Cardiac muscle cell (in vitro differentiated cells and primary cell): ENCODE data around the gene SLIT2. TPM values are rescaled to one million over a fixed set of nuclear protein-coding genes. Genes with fewer than 3 reads are reported as not detected.

Experiments used
- DNase-seq, 2 donors: peaks; one replicate each; pipeline versions ENCODE4 v3.0.0 to v3.0.0-alpha.2; 2010 to 2017; ENCODE audit warnings: low read depth in 1 of 2, low spot score in 1 of 2
- H3K27ac ChIP-seq: fragments of 200-600 bp; sonication (generic); 2 replicates; pipeline ENCODE4 v1.5.1; 2016
- H3K27me3 ChIP-seq: fragments of 200-600 bp; sonication (generic); 2 replicates; pipeline ENCODE4 v1.6.0; 2016; ENCODE audit warnings: control low read depth
- H3K36me3 ChIP-seq: fragments of 200-600 bp; sonication (generic); 2 replicates; pipeline ENCODE4 v1.5.1; 2016; ENCODE audit warnings: control low read depth
- H3K4me1 ChIP-seq: fragments of 200-600 bp; sonication (generic); 2 replicates; pipeline ENCODE4 v1.8.1; 2017; ENCODE audit warnings: low read depth, mild to moderate bottlenecking, mixed run types
- H3K4me3 ChIP-seq: fragments of 200-600 bp; sonication (generic); 2 replicates; pipeline ENCODE4 v1.5.1; 2016; ENCODE audit warnings: mild to moderate bottlenecking
- H3K9me3 ChIP-seq: fragments of 200-600 bp; sonication (generic); 2 replicates; pipeline ENCODE4 v1.5.1; 2017; ENCODE audit warnings: low read depth, mild to moderate bottlenecking, control low read depth
- polyA plus RNA-seq: library from polyadenylated mRNA; unstranded; fragments of >200 nt; fragmentation: Nextera tagmentation; extraction: Ambion mirVana; gene quantifications from 2 replicates; pipeline ENCODE4 v1.2.1, GENCODE V29; 2016
- total RNA-seq: library from RNA; depleted of rRNA; stranded (reverse); fragments of >200 nt; gene quantifications from 2 replicates; pipeline ENCODE4 v1.2.3, GENCODE V29; 2016
- TF ChIP-seq, protein P1 (sequence below): IDR thresholded peaks from 2 replicates; pipeline ENCODE4 v1.5.1; 2012; ENCODE audit warnings: low read depth, mild to moderate bottlenecking, low read length

The SLIT2 gene
- total and polyA plus RNA-seq, 2 experiments from 2014 or later, result 49.9 to 59.8 TPM

- H3K36me3 ChIP-seq, result peaks cover 6% of the 10 kb centered on the region
- H3K27ac ChIP-seq, result no peak overlapping the region
- no peaks in the 10 kb centered on the region for H3K9me3 ChIP-seq
- TF ChIP-seq, protein P1, sequence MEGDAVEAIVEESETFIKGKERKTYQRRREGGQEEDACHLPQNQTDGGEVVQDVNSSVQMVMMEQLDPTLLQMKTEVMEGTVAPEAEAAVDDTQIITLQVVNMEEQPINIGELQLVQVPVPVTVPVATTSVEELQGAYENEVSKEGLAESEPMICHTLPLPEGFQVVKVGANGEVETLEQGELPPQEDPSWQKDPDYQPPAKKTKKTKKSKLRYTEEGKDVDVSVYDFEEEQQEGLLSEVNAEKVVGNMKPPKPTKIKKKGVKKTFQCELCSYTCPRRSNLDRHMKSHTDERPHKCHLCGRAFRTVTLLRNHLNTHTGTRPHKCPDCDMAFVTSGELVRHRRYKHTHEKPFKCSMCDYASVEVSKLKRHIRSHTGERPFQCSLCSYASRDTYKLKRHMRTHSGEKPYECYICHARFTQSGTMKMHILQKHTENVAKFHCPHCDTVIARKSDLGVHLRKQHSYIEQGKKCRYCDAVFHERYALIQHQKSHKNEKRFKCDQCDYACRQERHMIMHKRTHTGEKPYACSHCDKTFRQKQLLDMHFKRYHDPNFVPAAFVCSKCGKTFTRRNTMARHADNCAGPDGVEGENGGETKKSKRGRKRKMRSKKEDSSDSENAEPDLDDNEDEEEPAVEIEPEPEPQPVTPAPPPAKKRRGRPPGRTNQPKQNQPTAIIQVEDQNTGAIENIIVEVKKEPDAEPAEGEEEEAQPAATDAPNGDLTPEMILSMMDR, result no peak
- no peak for DNase-seq
- peaks cover 26% of the 10 kb centered on the region for H3K4me1 ChIP-seq
- H3K27me3 ChIP-seq, result no peaks in the 10 kb centered on the region
- H3K4me3 ChIP-seq, result peak overlapping the region; percentile 84
Measured at GRCh38 chr4:20256381-20256881, 4.7 kb downstream of the SLIT2 start.

- H3K27ac ChIP-seq, result no peak overlapping the region
- H3K4me1 ChIP-seq, result peaks cover 35% of the 10 kb centered on the region
- DNase-seq, result peak in 1 of 2 donors; percentile 46
- no peaks in the 10 kb centered on the region for H3K9me3 ChIP-seq
- TF ChIP-seq, protein P1, result no peak
- no peak overlapping the region for H3K4me3 ChIP-seq
- no peaks in the 10 kb centered on the region for H3K27me3 ChIP-seq
- H3K36me3 ChIP-seq, result peaks cover 16% of the 10 kb centered on the region
Measured at GRCh38 chr4:20259707-20260106, 8.0 kb downstream of the SLIT2 start.

DNA sequence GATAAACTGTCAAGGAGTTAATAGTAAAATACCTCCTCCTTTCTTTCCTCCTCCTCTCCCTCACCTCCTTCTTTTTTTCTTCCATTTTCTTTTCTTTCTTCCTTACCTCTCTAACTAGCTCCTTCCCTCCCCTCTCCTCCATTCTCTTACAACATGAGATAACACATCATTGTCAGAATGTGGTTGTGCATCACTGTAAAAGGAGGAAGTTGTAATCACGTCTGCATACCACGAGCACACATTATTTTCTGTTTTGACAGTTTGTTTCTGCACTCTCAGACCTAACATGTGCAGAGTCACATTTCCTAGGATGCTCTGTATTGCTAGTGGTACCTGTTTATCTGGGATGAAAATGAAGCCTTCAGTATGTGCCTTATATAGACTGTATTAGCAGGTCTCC is 9.1 kb downstream of the SLIT2 start:
- Histone ChIP-seq H3K36me3 (peaks cover 16% of the 10 kb centered on the region), H3K27me3 (no peaks in the 10 kb centered on the region), H3K4me1 (peaks cover 33% of the 10 kb centered on the region), H3K27ac (no peak overlapping the region), H3K9me3 (no peaks in the 10 kb centered on the region), H3K4me3 (no peak overlapping the region)
- TF ChIP-seq, protein P1, result no peak
- peak in 1 of 2 donors; percentile 52 for DNase-seq

DNA sequence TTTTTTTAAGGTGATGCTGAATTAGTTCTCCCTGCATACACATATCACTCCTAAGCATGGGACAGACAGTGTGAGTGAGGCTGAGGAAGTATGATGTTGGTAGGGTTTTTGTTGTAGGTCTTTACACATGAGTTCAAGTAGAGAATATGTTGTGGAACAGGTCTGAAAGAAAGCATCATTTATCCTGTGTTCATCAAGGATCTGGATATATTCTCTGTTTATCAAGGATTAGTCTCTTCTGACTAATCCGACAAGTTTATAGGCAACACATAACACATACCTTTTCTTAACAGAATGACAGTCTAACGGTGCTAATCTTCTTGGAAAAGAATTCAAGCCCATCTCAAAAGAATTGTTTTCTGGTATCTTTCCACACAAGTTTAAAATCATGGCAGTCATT is 10.5 kb downstream of the SLIT2 start:
- DNase-seq, result no peak
- no peaks in the 10 kb centered on the region for H3K9me3 ChIP-seq
- no peak overlapping the region for H3K4me3 ChIP-seq
- no peak overlapping the region for H3K27ac ChIP-seq
- H3K36me3 ChIP-seq, result peaks cover 13% of the 10 kb centered on the region
- H3K27me3 ChIP-seq, result no peaks in the 10 kb centered on the region
- peaks cover 19% of the 10 kb centered on the region for H3K4me1 ChIP-seq
- TF ChIP-seq, protein P1, result no peak

DNA sequence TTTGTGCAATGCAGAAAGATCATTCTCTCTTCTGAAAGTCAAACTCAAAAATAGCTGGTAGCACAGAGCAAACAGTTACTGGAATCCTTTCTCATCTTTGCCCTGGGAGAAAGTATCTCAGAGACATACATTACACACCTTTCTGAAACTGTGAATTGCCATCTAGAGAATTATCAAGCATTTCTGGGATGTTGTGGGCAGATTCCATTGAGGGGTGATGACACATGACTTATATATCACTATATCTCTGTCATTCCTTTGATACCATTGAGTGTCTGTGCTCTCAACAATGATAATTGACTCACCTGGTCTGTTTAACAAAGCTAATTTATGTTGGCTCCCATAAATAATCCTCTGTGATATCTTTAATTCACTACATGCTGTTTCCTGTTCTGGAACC is 13.0 kb downstream of the SLIT2 start:
- Histone ChIP-seq H3K4me3 (no peak overlapping the region), H3K4me1 (peaks cover 10% of the 10 kb centered on the region), H3K27me3 (no peaks in the 10 kb centered on the region), H3K9me3 (no peaks in the 10 kb centered on the region), H3K36me3 (peaks cover 23% of the 10 kb centered on the region), H3K27ac (no peak overlapping the region)
- TF ChIP-seq, protein P1, result no peak
- DNase-seq, result no peak
